Skin of body (tissue), 2 donors: ENCODE measurements around the gene FOXA3. TPM values are rescaled to one million over a fixed set of nuclear protein-coding genes. Genes with fewer than 3 reads are reported as not detected.
A peak's percentile ranks its signal among the peaks of the same experiment; 100 is the strongest.
"Not testable (repeated sequence)": the region's sequence is repeated elsewhere in the genome, so short reads cannot be mapped to it uniquely, and the experiment has no call there.

ENCODE experiments used
- DNase-seq: peaks from one replicate; lab custom pipeline; 2025; lab: John Stamatoyannopoulos, UW
- total RNA-seq: library from RNA; depleted of rRNA; stranded (reverse); fragments of >200 nt; gene quantifications from one replicate; pipeline ENCODE4 v1.2.3, GENCODE V29; 2014

FOXA3 gene
- total RNA-seq, 1 donor from 2014 or later = not detected

- DNase-seq = no peak
These were observed 36.5 kb upstream of the FOXA3 start for GRCh38 chr19:45827459-45828093.

GRCh38 chr19:45828523-45828922, 35.6 kb upstream of the FOXA3 start:
- DNase-seq = no peak

- no peak for DNase-seq
These were observed 35.2 kb upstream of the FOXA3 start for GRCh38 chr19:45828945-45829344.

GRCh38 chr19:45834970-45835369, 29.2 kb upstream of the FOXA3 start:
- no peak for DNase-seq

- no peak for DNase-seq
These were observed 21.9 kb upstream of the FOXA3 start for GRCh38 chr19:45842198-45842597.

- no peak for DNase-seq
These were observed 16.5 kb upstream of the FOXA3 start for GRCh38 chr19:45847663-45848062.

- DNase-seq = no peak
These were observed 15.2 kb upstream of the FOXA3 start for GRCh38 chr19:45848922-45849321.

GRCh38 chr19:45852145-45852750, 11.9 kb upstream of the FOXA3 start:
- DNase-seq = no peak

- no peak for DNase-seq
These were observed 11.1 kb upstream of the FOXA3 start for GRCh38 chr19:45852983-45853382.

GRCh38 chr19:45854167-45854778, 9.9 kb upstream of the FOXA3 start:
- no peak for DNase-seq

- no peak for DNase-seq
These were observed 3.5 kb upstream of the FOXA3 start for GRCh38 chr19:45860359-45861259.

GRCh38 chr19:45862271-45862563, 1.9 kb upstream of the FOXA3 start:
- no peak for DNase-seq

- peak; percentile 98 for DNase-seq
These were observed 1.4 kb upstream of the FOXA3 start, which contains the start of gene SYMPK for GRCh38 chr19:45862564-45863334. Gene SYMPK, minus strand, starts transcription at chr19:45863147. Its CDS starts 8,652 bp downstream, at chr19:45854495.

GRCh38 chr19:45863335-45863839, 739 bp upstream of the FOXA3 start:
- no peak for DNase-seq

- DNase-seq = no peak
These were observed 530 bp downstream of the FOXA3 start for GRCh38 chr19:45864629-45865082.

- no peak for DNase-seq
These were observed 1.3 kb downstream of the FOXA3 start for GRCh38 chr19:45865269-45865948.

- DNase-seq = no peak
These were observed 2.5 kb downstream of the FOXA3 start for GRCh38 chr19:45866400-45867176.

GRCh38 chr19:45867241-45867640, 3.1 kb downstream of the FOXA3 start:
- not testable (repeated sequence) for DNase-seq

- DNase-seq = no peak
These were observed 6.7 kb downstream of the FOXA3 start for GRCh38 chr19:45870798-45871197.
